HepG2 (cell line): ENCODE measurements around the gene CDK5R1. TPM values are rescaled to one million over a fixed set of nuclear protein-coding genes. Genes with fewer than 3 reads are reported as not detected.

Experiments used
- CBFB ChIP-seq: sonication (generic); formaldehyde crosslinking; IDR thresholded peaks from 2 replicates; pipeline ENCODE4 v1.4.0; 2020; ENCODE audit warnings: missing genetic modification reagents
- CENPT ChIP-seq: sonication (generic); formaldehyde crosslinking; IDR thresholded peaks from 2 replicates; pipeline ENCODE4 v1.8.0; 2022; ENCODE audit warnings: low read depth, mild to moderate bottlenecking, moderate library complexity, missing genetic modification reagents
- ELF3 ChIP-seq: IDR thresholded peaks from 2 replicates; pipeline ENCODE4 v1.6.1; 2016; ENCODE audit warnings: missing genetic modification reagents, missing compliant biosample characterization
- GABPB1 ChIP-seq: IDR thresholded peaks from 2 replicates; pipeline ENCODE4 v1.6.1; 2016; ENCODE audit warnings: mild to moderate bottlenecking, missing genetic modification reagents, moderate library complexity, missing compliant biosample characterization
- MYC ChIP-seq: sonication (generic); formaldehyde crosslinking; IDR thresholded peaks from 2 replicates; pipeline ENCODE4 v1.9.0; 2021; ENCODE audit warnings: missing genetic modification reagents, borderline replicate concordance
- NFIC ChIP-seq: IDR thresholded peaks from 2 replicates; pipeline ENCODE4 v1.6.1; 2012; ENCODE audit warnings: mild to moderate bottlenecking, low read length, inconsistent platforms
- NFYC ChIP-seq: IDR thresholded peaks from 2 replicates; pipeline ENCODE4 v1.6.1; 2016; ENCODE audit warnings: missing genetic modification reagents, missing compliant biosample characterization
- NR1H2 ChIP-seq: sonication (generic); formaldehyde crosslinking; IDR thresholded peaks from 2 replicates; pipeline ENCODE4 v1.8.1; 2022; ENCODE audit warnings: low read depth, missing genetic modification reagents, borderline replicate concordance
- RAD51 ChIP-seq: fragments of 450-650 bp; IDR thresholded peaks from 2 replicates; pipeline ENCODE4 v1.6.1; 2016; ENCODE audit warnings: borderline replicate concordance
- RBM39 ChIP-seq: fragments of 200-400 bp; formaldehyde crosslinking; IDR thresholded peaks from one replicate; pipeline ENCODE4 v1.6.1; 2018; ENCODE audit warnings: antibody characterized with exemption, mild to moderate bottlenecking, low read depth, low read length; ENCODE audit not compliant: poor library complexity, severe bottlenecking
- REL ChIP-seq: sonication (generic); formaldehyde crosslinking; conservative IDR thresholded peaks from 2 replicates; pipeline ENCODE4 v1.8.0; 2022; ENCODE audit warnings: mild to moderate bottlenecking, missing genetic modification reagents, moderate library complexity
- SETDB1 ChIP-seq: sonication (generic); formaldehyde crosslinking; IDR thresholded peaks from 2 replicates; pipeline ENCODE4 v1.5.1; 2020; ENCODE audit warnings: missing genetic modification reagents, mild to moderate bottlenecking, borderline replicate concordance
- TAF1 ChIP-seq: sonication (generic); formaldehyde crosslinking; IDR thresholded peaks from 2 replicates; pipeline ENCODE4 v1.4.0; 2020; ENCODE audit warnings: missing genetic modification reagents
- TP53 ChIP-seq: sonication (generic); formaldehyde crosslinking; conservative IDR thresholded peaks from 2 replicates; pipeline ENCODE4 v1.4.0; 2020; ENCODE audit warnings: missing genetic modification reagents
- ZBTB38 ChIP-seq: sonication (generic); formaldehyde crosslinking; IDR thresholded peaks from 2 replicates; pipeline ENCODE4 v1.5.1; 2020; ENCODE audit warnings: mild to moderate bottlenecking, missing genetic modification reagents
- ZFP82 ChIP-seq: sonication (generic); formaldehyde crosslinking; IDR thresholded peaks from 2 replicates; pipeline ENCODE4 v1.5.1; 2020; ENCODE audit warnings: mild to moderate bottlenecking, missing genetic modification reagents, borderline replicate concordance
- ZNF3 ChIP-seq: IDR thresholded peaks from 2 replicates; pipeline ENCODE4 v1.7.0; 2017; ENCODE audit warnings: inconsistent platforms
- ZNF337 ChIP-seq: sonication (generic); formaldehyde crosslinking; IDR thresholded peaks from 2 replicates; pipeline ENCODE4 v1.5.1; 2020; ENCODE audit warnings: missing genetic modification reagents, low read depth, mild to moderate bottlenecking, borderline replicate concordance
- ZNF577 ChIP-seq: sonication (generic); formaldehyde crosslinking; IDR thresholded peaks from 2 replicates; pipeline ENCODE4 v1.4.0; 2020; ENCODE audit warnings: mild to moderate bottlenecking, low read depth, missing genetic modification reagents, borderline replicate concordance
- ZNF816 ChIP-seq: sonication (generic); formaldehyde crosslinking; IDR thresholded peaks from 2 replicates; pipeline ENCODE4 v1.8.0; 2022; ENCODE audit warnings: missing genetic modification reagents, mild to moderate bottlenecking, borderline replicate concordance
- ZSCAN21 ChIP-seq: sonication (generic); formaldehyde crosslinking; IDR thresholded peaks from 2 replicates; pipeline ENCODE4 v1.8.0; 2022; ENCODE audit warnings: mild to moderate bottlenecking, missing genetic modification reagents, moderate library complexity, borderline replicate concordance
- polyA plus RNA-seq, 8 experiments: library from polyadenylated mRNA; depleted of rRNA in 3 of 8; stranded (reverse) in 7 of 8; unstranded in 1 of 8; fragments of >200 nt; fragmentation: Illumina TruSeq in 4 of 8; extraction: Trizol in 4 of 8; gene quantifications; 2 replicates each; pipeline versions ENCODE4 v1.2.1 to v1.2.3, GENCODE V29; 2011 to 2016; ENCODE audit warnings: low read depth in 4 of 8, missing spikeins in 1 of 8, mixed read lengths in 1 of 8; ENCODE audit not compliant: insufficient read depth in 1 of 8
- total RNA-seq, 5 experiments: library from RNA; depleted of rRNA; stranded (reverse); fragments of >200 nt; fragmentation: Illumina TruSeq; extraction: Trizol; gene quantifications; 2 replicates each; pipeline ENCODE4 v1.2.3, GENCODE V29; 2016; ENCODE audit warnings: low read depth in 1 of 5
- TF ChIP-seq, protein P1 (sequence below): sonication (generic); formaldehyde crosslinking; IDR thresholded peaks from 2 replicates; pipeline ENCODE4 v1.5.1; 2020; ENCODE audit warnings: mild to moderate bottlenecking, missing genetic modification reagents, borderline replicate concordance
- TF ChIP-seq, protein P2 (sequence below): sonication (generic); formaldehyde crosslinking; IDR thresholded peaks from 2 replicates; pipeline ENCODE4 v1.4.0; 2020; ENCODE audit warnings: mild to moderate bottlenecking, missing genetic modification reagents
- TF ChIP-seq, protein P3 (sequence below): sonication (generic); formaldehyde crosslinking; conservative IDR thresholded peaks from 2 replicates; pipeline ENCODE4 v1.8.0; 2022; ENCODE audit warnings: mild to moderate bottlenecking, moderate library complexity, missing genetic modification reagents
- TF ChIP-seq, protein P4 (sequence below): sonication (generic); formaldehyde crosslinking; IDR thresholded peaks from 2 replicates; pipeline ENCODE4 v1.9.0; 2022; ENCODE audit warnings: missing genetic modification reagents, mild to moderate bottlenecking, borderline replicate concordance

The CDK5R1 gene
- total and polyA plus RNA-seq, 2 of the 13 experiments (the other 11 are each of a cell fraction or from before 2014, with no cell fraction given) = 1.1 to 3.9 TPM

DNA sequence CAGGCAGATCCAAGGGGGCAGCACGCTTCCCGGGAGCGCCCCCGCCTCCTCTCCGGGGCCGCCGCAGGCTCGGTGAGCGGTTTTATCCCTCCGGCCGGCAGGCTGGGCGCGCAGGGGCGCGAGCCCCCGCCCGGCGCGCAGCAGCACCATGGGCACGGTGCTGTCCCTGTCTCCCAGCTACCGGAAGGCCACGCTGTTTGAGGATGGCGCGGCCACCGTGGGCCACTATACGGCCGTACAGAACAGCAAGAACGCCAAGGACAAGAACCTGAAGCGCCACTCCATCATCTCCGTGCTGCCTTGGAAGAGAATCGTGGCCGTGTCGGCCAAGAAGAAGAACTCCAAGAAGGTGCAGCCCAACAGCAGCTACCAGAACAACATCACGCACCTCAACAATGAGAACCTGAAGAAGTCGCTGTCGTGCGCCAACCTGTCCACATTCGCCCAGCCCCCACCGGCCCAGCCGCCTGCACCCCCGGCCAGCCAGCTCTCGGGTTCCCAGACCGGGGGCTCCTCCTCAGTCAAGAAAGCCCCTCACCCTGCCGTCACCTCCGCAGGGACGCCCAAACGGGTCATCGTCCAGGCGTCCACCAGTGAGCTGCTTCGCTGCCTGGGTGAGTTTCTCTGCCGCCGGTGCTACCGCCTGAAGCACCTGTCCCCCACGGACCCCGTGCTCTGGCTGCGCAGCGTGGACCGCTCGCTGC is 832 bp downstream of the CDK5R1 start (continued):
- TF ChIP-seq ZNF3 (CRISPR knock-in tag) (no peak), RAD51 (no peak), NR1H2 (CRISPR knock-in tag) (no peak), ZNF816 (CRISPR knock-in tag) (no peak), GABPB1 (peak; percentile 64; the same call in 1 of the 2 replicates), CBFB (CRISPR knock-in tag) (no peak), NFIC (no peak), RBM39 (no peak), MYC (CRISPR knock-in tag) (peak; percentile 31; the same call in 1 of the 2 replicates), SETDB1 (CRISPR knock-in tag) (no peak), ZBTB38 (CRISPR knock-in tag) (peak; percentile 14; the same call in 1 of the 2 replicates), ELF3 (no peak), TP53 (CRISPR knock-in tag) (no peak), NFYC (CRISPR knock-in tag) (no peak), ZNF337 (no peak), ZFP82 (CRISPR knock-in tag) (no peak), REL (CRISPR knock-in tag) (no peak), TAF1 (no peak), ZSCAN21 (CRISPR knock-in tag) (no peak), CENPT (no peak), ZNF577 (CRISPR knock-in tag) (no peak)
- TF ChIP-seq, protein P1, sequence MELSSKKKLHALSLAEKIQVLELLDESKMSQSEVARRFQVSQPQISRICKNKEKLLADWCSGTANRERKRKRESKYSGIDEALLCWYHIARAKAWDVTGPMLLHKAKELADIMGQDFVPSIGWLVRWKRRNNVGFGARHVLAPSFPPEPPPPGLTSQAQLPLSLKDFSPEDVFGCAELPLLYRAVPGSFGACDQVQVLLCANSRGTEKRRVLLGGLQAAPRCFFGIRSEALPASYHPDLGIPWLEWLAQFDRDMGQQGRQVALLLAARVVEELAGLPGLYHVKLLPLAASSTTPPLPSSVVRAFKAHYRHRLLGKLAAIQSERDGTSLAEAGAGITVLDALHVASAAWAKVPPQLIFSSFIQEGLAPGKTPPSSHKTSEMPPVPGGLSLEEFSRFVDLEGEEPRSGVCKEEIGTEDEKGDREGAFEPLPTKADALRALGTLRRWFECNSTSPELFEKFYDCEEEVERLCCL (CRISPR knock-in tag) = no peak
- TF ChIP-seq, protein P2, sequence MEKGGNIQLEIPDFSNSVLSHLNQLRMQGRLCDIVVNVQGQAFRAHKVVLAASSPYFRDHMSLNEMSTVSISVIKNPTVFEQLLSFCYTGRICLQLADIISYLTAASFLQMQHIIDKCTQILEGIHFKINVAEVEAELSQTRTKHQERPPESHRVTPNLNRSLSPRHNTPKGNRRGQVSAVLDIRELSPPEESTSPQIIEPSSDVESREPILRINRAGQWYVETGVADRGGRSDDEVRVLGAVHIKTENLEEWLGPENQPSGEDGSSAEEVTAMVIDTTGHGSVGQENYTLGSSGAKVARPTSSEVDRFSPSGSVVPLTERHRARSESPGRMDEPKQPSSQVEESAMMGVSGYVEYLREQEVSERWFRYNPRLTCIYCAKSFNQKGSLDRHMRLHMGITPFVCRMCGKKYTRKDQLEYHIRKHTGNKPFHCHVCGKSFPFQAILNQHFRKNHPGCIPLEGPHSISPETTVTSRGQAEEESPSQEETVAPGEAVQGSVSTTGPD (CRISPR knock-in tag) = no peak
- TF ChIP-seq, protein P3, sequence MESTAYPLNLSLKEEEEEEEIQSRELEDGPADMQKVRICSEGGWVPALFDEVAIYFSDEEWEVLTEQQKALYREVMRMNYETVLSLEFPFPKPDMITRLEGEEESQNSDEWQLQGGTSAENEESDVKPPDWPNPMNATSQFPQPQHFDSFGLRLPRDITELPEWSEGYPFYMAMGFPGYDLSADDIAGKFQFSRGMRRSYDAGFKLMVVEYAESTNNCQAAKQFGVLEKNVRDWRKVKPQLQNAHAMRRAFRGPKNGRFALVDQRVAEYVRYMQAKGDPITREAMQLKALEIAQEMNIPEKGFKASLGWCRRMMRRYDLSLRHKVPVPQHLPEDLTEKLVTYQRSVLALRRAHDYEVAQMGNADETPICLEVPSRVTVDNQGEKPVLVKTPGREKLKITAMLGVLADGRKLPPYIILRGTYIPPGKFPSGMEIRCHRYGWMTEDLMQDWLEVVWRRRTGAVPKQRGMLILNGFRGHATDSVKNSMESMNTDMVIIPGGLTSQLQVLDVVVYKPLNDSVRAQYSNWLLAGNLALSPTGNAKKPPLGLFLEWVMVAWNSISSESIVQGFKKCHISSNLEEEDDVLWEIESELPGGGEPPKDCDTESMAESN (CRISPR knock-in tag) = 0 out of 2 replicates have a peak, but pooled peaks have one; percentile 55
- TF ChIP-seq, protein P4, sequence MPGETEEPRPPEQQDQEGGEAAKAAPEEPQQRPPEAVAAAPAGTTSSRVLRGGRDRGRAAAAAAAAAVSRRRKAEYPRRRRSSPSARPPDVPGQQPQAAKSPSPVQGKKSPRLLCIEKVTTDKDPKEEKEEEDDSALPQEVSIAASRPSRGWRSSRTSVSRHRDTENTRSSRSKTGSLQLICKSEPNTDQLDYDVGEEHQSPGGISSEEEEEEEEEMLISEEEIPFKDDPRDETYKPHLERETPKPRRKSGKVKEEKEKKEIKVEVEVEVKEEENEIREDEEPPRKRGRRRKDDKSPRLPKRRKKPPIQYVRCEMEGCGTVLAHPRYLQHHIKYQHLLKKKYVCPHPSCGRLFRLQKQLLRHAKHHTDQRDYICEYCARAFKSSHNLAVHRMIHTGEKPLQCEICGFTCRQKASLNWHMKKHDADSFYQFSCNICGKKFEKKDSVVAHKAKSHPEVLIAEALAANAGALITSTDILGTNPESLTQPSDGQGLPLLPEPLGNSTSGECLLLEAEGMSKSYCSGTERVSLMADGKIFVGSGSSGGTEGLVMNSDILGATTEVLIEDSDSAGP (CRISPR knock-in tag) = no peak
